Measurements from ENCODE around the gene ADARB2.
"Not testable (repeated sequence)": the region's sequence is repeated elsewhere in the genome, so short reads cannot be mapped to it uniquely, and the experiment has no call there.

Gene ADARB2

GRCh38 chr10:1642600-1643160, 94.6 kb downstream of the ADARB2 start:
- DNase-seq (ENCODE audit: low read depth in 2 of 2): no peak

DNA sequence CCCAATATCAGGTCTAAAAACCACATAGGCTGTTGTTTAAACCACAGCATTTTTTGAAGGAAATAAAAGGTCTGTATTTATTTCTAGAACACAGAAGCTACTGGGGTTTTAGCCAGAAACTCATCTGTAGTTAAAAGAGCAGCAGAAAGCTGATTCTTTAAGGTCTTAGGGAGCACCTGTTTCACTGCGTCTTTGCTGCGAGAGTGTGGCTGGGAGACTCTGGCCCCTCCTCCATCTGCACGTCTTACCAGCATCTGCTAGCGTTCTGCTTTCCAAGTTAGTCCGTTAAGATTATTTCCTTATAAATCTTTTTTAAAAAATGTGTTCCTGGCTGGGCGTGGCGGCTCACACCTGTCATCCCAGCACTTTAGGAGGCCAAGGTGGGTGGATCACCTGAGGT, 95.9 kb downstream of the ADARB2 start:
- no peak for DNase-seq (ENCODE audit: low read depth in 2 of 2)

DNA sequence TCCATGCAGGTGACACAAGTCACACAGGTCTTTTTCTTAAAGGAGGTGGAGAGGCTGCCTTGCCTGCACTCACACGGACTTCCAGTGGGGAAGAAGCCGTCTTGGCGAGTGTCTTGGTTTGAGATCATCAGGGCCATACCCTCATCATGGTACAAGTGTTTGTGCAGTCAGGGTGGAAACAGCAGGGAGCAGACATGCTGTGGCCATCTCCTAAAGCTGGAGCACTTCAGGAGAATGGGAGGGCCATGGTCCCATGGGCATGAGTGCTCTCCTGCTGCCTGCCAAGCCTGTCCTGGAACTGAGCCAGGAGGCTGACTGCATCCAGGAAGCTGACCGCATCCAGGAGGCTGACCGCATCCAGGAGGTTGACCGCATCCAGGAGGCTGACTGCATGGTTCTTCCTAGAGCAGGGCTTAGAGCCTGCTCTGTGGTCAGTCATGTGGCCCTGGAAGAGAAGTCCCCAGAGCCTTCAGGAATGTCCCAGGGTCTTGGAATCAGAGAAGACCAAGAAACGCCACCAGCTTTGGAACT, 98.4 kb downstream of the ADARB2 start:
- DNase-seq (ENCODE audit: low read depth in 2 of 2): no peak

DNA sequence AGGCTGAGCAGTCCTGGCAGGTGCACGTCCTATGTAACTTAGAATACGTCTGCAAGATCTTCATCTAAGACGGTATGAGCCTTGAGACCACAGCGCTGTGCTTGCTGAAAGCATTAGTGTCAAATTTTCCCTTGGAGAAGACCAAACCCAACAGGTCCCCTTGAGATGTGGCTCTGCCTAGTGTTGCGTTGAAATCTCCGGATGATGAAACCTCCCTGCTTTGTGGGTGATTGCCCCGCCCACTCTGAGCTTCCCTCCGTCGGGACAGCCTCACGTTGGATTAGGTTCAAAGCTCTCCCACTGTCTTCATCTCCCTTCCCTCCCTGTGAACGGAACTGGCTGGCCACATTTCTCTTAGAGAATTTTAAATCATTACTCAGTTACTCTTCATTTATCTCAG, 102.0 kb downstream of the ADARB2 start:
- no peak for DNase-seq (ENCODE audit: low read depth in 2 of 2)

DNA sequence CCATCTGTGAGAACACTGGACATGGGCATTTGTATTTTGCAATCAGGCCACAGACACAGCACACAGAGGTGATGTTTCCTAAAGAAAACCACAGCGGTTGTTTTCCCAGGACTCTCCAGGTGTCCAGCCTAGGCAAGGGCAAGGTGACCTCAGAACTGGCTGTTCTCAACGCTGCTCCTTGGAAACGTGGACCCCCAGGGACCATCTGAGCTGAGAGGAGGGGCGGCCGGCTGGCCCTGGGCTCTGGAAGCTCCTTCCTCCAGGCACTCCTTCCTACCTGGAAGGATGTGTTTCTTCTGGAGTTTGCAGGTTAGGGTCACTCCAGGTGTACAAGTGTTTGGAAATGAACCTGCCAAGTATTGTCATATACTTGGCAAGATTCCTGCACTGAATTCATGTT, 103.1 kb downstream of the ADARB2 start:
- no peak for DNase-seq (ENCODE audit: low read depth in 2 of 2)

DNA sequence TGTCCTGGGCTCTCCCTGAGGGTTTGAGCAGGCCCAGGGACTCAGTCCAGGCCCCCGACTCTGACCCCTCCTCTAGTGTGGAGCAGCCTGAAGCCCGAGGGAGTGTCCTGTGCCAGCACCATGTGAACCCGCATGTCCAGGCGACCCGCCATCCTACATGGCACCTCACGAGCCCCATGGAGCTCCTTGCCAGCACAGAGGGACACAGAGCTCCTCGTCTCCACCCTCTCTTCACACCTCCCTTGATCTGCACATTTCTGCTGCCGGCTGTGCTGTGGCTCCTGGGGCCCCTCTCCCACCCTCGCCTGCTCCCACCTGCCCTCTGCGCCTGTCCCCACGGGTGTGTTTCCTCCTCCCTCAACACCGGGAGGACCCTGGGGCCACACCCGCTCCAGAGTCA, 103.5 kb downstream of the ADARB2 start:
- no peak for DNase-seq (ENCODE audit: low read depth in 2 of 2)

- DNase-seq (ENCODE audit: low read depth in 2 of 2): no peak
Observed at GRCh38 chr10:1632596-1632995, 104.7 kb downstream of the ADARB2 start.

DNA sequence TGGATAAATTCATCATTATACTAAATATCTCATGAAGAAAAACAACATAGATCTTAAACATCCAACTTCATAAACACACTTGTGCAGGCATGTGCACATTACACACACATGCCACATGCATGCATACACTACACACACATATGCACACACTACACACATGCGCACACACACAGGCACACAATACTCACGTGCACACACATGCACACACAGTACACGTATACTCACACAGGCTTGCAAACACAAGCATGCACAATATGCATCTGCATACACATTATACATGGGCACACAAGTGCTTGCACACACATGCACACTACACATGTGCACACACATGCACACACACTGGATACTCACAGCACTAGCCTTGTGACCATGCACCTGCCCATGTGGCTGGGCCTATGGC, 105.2 kb downstream of the ADARB2 start:
- no peak for DNase-seq (ENCODE audit: low read depth in 2 of 2)

GRCh38 chr10:1631282-1631681, 106.0 kb downstream of the ADARB2 start:
- no peak for DNase-seq (ENCODE audit: low read depth in 2 of 2)

GRCh38 chr10:1630304-1630703, 107.0 kb downstream of the ADARB2 start:
- DNase-seq (ENCODE audit: low read depth in 2 of 2): no peak

DNA sequence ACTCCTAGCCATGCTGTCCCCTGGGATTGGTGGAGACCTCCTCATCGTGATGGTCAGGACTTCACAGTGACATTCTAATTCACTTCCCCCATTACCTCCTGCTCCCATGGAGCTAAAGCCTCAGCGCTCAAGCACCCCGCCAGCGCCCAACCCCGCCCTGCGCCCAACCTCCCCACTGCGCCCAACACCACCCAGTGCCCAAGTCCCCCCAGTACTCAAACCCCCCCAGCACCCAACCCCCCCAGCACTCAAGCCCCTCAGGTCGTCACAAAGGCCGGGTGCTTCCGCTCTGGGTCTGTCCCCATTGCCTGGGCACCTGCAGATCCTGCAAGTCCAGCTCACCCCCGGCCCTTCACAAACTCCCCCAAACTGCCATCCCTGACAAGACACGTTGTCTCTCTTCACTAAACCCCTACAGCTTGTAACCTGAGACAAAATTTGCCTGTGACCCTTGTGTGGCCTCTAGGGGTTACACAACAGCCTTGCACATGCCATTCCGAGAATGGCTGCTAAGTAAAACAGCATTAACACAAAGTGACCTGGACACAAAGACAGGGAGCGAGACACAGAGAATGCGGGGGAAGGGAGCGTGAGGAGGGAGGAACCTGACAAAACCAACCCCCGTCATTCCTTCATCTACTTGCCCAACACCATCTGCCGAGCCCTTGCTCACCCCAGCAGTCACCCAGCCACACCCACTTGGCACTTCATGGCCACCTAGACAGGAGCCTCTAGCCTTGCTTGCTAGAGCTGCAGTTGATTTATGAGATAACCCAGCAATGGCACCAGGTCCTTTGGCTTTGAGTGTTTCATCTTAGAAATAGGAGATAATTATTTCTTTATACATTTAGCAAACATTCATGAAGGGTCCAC, 107.8 kb downstream of the ADARB2 start:
- no peak for DNase-seq (ENCODE audit: low read depth in 2 of 2)

DNA sequence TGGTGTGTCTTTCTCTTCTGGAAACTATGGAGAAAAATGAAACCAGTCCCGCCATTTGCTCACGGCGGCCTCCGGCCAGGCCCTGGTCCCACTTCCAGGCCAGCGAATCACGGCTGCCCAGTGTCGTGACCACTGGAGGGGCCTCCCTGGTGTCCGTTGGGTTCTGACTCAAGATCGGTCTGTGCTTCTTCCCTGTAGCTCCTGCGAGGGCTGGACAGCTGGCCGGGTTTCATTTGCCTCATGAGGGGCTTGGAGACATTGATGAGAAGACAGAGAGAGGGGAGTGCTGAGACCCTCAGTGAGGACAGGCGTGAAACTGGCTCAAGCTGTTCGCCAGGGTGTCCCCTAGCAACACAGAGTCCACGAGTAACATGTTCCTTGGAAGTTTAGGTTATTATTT, 108.6 kb downstream of the ADARB2 start:
- DNase-seq (ENCODE audit: low read depth in 2 of 2): no peak

DNA sequence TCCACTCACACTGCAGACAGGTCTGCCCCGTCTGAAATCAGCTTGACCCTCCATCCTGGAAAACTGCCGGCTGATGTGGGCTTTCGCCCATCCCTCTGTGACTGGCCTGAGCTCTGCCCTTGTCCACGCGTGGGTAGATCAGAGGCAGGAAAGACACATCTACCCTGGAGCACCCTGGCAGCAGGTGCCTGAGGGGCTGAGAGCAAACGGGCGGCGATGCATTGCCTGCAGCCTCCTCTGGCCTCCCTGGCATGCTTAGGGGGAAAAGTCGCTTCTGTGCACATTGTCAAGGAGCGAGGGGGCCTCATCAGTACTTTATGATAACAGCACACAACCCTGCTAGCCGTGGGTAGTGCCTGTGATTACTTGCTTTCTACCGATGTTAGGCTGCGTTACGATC, 109.4 kb downstream of the ADARB2 start:
- DNase-seq (ENCODE audit: low read depth in 2 of 2): no peak

GRCh38 chr10:1626835-1627234, 110.5 kb downstream of the ADARB2 start:
- DNase-seq (ENCODE audit: low read depth in 2 of 2): no peak

- DNase-seq (ENCODE audit: low read depth in 2 of 2): no peak
Observed at GRCh38 chr10:1626410-1626809, 110.9 kb downstream of the ADARB2 start.

DNA sequence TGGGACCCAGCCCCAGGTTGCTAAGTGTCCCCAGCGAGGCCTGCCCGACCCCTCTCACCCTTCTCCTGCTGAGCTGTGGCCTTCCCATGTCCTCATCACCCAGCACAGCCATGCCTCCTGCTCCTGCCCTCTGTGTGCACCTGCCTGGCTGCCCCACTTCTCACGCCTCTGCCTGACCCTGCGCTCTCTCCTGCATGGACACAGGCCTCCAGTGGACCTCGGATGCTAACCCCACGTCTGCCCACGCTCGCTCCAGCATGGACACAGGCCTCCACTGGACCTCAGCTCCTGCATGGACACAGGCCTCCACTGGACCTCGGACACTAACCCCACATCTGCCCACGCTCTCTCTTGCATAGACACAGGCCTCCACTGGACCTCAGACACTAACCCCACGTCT, 111.6 kb downstream of the ADARB2 start:
- DNase-seq (ENCODE audit: low read depth in 2 of 2): no peak

DNA sequence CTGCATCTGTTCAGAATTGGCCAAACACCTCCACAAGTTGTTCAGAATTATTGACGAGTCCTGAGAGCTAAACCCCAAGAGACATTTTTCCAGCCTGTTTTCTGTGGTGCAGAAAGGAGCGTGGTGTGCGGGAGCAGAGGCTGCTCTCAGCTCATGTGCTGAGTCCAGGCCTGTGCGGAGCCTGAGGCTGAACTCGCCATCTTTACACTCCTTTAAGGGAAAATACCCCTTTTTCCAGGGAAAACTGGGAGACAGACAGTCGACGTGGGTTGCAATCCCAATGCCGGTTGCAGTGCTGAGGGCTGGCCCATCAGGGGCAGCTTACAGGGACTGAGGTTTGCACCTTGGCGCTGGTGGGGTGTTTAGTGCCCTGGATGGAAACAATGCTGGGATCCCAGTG, 112.2 kb downstream of the ADARB2 start:
- no peak for DNase-seq (ENCODE audit: low read depth in 2 of 2)

GRCh38 chr10:1624240-1624639, 113.1 kb downstream of the ADARB2 start:
- no peak for DNase-seq (ENCODE audit: low read depth in 2 of 2)

- DNase-seq (ENCODE audit: low read depth in 2 of 2): no peak
Observed at GRCh38 chr10:1620803-1621202, 116.5 kb downstream of the ADARB2 start.

DNA sequence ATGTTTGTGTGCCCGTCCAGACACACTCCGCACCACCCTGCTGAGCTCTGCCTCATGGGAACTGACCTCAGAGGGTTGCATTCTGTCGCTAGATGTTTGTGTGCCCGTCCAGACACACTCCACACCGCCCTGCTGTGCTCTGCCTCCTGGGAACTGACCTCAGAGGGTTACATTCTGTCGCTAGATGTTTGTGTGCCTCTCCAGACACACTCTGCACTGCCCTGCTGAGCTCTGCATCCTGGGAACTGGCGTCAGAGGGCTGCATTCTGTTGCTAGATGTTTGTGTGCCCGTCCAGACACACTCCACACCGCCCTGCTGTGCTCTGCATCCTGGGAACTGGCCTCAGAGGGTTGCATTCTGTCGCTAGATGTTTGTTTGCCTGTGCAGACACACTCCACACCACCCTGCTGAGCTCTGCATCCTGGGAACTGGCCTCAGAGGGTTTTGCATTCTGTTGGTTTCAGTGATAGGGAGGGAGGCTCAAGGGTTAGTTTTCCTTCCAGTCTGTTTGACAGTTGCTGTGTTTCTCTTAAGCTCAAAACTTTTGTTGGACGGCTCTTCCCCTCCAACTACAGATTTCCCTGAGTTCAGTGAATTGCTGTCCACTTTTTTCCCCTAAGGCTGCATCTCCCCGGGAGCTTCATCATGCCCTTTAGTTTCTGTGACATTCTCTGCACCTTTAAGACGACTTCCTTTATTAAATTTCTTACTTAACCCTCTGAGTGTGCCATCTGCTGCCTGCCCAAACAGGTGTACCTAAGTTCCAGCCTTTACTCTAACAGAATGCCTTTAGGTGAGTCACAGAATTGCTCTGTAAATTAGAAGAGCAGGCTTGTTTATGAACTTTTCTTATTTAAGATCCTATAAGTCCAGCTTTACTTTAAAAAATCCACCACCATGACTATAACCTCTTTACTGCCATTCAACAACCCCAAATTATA, 119.7 kb downstream of the ADARB2 start:
- DNase-seq (ENCODE audit: low read depth in 2 of 2): not testable (repeated sequence)

DNA sequence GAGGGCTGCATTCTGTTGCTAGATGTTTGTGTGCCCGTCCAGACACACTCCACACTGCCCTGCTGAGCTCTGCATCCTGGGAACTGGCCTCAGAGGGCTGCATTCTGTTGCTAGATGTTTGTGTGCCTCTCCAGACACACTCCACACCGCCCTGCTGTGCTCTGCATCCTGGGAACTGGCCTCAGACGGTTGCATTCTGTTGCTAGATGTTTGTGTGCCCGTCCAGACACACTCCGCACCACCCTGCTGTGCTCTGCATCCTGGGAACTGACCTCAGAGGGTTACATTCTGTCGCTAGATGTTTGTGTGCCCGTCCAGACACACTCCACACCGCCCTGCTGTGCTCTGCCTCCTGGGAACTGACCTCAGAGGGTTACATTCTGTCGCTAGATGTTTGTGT, 120.6 kb downstream of the ADARB2 start:
- DNase-seq (ENCODE audit: low read depth in 2 of 2): not testable (repeated sequence)
